Limb (tissue), 2 donors: ENCODE measurements around the gene MYT1.
A peak's percentile ranks its signal among the peaks of the same experiment; 100 is the strongest.

Experiments used
- DNase-seq, 2 donors: peaks; one replicate each; pipeline ENCODE4 v3.0.0-alpha.2; 2016; ENCODE audit errors: extremely low spot score in 2 of 2

The MYT1 gene

DNA sequence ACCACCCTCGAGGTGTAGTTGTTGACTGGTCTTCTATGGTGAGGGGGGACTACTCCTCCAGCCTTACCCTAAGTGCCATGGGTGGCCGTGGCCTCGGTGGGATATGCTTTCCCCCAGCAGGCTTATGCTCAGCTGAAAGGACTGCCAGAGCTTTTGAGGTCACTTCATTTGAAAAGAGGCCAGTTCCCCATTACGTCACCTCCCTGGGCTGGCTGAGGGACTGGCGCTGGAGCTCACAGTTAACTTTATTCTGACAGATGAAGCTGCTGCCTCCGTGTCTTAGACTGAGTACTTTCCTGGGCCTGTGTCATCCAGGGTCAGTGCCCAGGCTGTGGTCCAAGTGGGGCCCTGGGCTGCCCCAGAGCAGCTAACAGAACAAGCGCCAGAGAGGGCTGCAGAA lies 48.5 kb downstream of the MYT1 start:
- peak in 1 of 2 donors; percentile 47 for DNase-seq

GRCh38 chr20:64214113-64214512 lies 49.9 kb downstream of the MYT1 start:
- no peak for DNase-seq

DNA sequence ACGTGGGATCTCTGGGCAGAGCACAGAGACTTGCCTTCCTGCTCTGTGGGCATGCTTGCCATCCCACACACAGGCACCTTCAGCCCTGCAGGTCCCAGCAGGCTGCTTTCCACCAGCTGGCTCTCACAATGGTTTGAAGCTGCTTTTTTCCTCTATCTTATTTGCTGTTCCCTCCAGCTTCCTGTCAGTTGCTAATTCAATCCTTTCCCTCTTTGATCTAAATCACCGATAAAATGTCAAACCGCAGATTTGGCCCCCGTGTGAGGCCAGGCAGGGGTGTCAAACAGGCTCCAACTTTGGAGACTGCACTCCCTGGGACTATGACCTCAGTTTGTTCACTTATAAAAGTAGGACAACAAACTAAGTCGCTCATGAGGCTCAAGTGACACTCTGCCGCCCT lies 50.7 kb downstream of the MYT1 start:
- DNase-seq: no peak

- no peak for DNase-seq
Measured at GRCh38 chr20:64216036-64216435, 51.8 kb downstream of the MYT1 start.

- DNase-seq: no peak
Measured at GRCh38 chr20:64216910-64217309, 52.7 kb downstream of the MYT1 start.

- no peak for DNase-seq
Measured at GRCh38 chr20:64217539-64218221, 53.4 kb downstream of the MYT1 start.

DNA sequence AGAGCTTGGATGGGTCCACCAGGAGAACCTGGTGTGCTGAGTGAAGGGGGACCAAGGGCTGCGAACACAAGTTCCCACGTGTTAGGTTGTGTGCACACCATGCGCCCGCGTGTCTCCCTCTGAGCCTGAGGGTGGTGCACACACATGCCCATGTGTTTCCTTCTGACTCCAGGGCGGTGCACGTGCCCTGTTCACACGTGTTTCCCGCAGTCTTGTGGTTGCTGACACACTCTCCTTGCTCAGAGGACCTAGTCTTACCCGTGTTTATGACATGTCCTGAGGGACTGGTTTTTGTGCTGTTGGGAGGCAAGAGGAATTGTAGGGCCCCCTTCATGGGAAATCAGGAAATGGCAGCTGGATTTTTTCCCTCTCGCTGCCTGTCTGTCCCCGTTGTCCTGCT lies 55.0 kb downstream of the MYT1 start:
- no peak for DNase-seq

GRCh38 chr20:64219730-64220129 lies 55.5 kb downstream of the MYT1 start:
- DNase-seq: no peak

DNA sequence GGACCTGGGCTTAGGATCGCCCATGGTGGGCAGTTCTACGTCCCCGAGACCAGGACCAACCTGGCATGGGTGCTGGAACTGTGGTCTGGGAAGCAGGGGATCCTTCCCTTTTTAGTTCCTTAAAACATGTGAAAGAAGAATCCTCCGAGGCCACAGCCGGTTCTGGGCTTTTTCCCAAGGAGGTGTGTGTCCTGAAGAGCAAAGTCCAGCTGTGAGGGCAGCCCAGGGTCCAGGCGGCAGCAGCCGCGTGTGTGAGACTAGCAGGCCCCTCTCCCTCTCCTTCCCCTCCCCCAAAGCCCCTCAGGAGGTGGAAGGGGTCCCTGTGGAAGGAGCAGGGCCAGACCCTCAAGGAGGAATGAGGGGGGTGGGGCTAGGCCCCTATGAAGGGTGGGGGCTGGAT lies 56.2 kb downstream of the MYT1 start:
- no peak for DNase-seq

DNA sequence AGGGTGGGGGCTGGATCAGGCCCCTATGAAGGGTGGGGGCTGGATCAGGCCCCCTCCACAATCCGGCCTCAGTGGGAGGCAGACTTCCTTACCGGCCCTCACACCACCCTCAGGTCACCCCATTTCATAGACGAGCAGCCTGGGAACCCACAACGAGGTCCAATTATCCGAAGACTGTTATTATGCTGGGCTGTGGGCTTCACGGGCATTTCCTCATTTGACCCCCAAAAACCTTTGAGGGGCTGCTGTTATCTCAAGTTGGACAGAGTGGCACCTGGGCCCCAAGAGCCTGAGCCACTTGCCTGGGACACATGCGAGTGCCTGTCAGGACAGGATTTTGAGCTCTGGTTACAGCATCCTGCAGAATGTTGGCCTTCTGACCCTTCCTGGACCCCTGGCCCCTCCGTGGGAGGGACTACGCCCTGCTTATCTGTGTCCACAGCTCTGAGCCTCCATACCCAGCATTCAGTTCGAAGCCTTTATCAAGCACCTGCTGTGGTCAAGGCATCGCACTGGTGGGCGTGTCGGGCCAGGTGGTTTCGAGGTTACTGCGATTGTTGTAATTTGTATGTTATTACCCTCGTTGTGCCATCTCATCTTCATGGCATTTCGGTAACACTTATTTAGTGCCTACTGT lies 56.8 kb downstream of the MYT1 start:
- DNase-seq: no peak

- no peak for DNase-seq
Measured at GRCh38 chr20:64222291-64222735, 58.1 kb downstream of the MYT1 start.

GRCh38 chr20:64222851-64223525 lies 58.7 kb downstream of the MYT1 start:
- DNase-seq: no peak

- DNase-seq: peak; percentile 51 to 70
Measured at GRCh38 chr20:64223526-64224067, 59.3 kb downstream of the MYT1 start.

DNA sequence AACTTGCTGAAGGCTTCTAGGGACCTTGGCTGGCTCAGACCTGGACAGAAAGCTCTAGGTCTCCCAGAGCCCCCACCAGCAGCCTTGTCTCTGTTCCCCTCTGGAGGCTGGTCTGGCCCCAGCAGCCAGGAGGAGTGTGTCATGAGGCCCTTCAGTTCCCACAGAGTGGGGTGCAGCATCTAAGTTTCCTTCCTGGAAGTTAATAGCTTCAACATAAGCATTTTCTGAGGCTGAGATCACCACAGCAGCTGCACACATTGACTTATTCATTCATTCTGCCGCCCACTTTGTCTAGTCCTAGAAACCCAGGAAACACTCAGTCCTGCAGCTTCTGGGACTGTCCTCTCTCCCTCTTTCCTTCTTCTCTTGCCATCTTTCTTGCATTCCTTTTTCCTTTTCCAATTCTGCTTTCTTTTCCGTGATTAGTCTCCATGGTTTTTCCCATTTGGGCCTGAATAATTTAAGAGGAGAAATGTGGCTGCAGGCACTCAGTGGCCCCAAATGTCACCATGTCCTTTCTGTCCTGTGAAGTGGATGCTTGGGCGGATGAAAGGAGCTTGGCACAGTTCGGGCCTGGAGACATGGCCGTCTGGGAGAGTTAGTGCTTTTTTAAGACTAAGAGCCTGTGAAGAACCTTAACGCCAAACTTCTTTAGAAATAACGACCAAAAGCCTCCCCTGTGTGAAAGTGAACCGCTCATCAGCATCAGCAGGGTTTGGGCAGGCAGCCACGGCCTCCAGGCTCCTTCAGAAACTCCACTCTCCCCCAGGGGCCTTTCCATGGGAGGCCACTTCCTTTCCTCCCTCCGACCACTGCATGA lies 60.3 kb downstream of the MYT1 start:
- DNase-seq: peak; percentile 65 to 86

GRCh38 chr20:64225171-64225595 lies 60.9 kb downstream of the MYT1 start:
- DNase-seq: no peak

GRCh38 chr20:64225828-64226598 lies 61.8 kb downstream of the MYT1 start:
- no peak for DNase-seq

GRCh38 chr20:64226686-64227580 lies 62.7 kb downstream of the MYT1 start:
- DNase-seq: no peak

DNA sequence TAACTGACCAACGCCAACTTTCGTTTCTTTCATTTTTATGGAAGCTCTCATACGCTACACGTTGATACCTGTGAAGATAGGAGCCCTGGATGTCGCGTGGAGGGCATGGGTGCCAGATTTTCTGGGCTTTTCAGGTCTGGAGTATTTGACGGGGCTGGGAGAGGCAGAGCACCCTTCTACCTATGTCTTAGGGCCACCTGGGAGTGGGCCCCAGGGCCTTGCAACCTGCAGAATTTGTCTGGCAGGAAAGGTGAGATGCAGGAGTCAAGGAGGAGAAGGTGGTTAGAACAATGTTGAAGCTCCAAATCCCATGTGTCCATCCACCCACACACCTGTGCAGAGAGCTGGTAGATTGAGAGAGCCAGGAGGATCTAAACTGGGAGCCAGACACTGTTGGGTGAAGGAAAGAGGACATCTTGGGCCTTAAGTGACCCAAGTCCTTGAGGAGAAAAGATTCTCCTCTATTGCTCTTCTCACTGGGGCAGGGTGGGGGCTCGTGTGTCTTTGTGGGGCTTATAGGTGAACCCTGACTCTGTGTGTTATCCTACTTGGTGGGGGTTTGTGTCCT lies 63.9 kb downstream of the MYT1 start:
- no peak for DNase-seq

- no peak for DNase-seq
Measured at GRCh38 chr20:64228751-64229506, 64.7 kb downstream of the MYT1 start.
